HG03378 (cell line): ENCODE data around the gene MYH7.

Experiments
- ATAC-seq: cut with Tn5 transposase; IDR thresholded peaks from one replicate; pipeline ENCODE4 v1.9.1; 2021; ENCODE audit warnings: mild to moderate bottlenecking, moderate library complexity; ENCODE audit not compliant: unreplicated experiment

Gene MYH7

DNA sequence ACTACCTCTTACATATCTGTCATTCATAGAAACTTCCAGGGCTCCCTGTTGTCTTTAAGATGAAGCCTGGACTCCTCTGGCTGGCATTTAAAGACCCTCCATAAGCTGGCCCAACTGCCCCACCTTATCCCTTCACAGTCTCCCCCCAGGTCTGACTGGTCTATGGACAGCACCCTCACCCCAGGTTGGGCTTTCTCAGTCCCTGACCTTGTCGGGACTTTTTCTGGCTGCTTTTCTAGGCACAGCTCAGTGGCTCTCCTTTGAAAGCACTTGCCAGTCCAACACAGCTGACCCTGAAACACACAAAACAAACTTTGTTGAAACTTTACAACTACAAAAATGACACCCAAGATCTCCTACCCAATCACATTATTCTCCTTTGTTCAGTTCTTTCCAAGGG is 13.9 kb upstream of the MYH7 start:
- no peak for ATAC-seq

DNA sequence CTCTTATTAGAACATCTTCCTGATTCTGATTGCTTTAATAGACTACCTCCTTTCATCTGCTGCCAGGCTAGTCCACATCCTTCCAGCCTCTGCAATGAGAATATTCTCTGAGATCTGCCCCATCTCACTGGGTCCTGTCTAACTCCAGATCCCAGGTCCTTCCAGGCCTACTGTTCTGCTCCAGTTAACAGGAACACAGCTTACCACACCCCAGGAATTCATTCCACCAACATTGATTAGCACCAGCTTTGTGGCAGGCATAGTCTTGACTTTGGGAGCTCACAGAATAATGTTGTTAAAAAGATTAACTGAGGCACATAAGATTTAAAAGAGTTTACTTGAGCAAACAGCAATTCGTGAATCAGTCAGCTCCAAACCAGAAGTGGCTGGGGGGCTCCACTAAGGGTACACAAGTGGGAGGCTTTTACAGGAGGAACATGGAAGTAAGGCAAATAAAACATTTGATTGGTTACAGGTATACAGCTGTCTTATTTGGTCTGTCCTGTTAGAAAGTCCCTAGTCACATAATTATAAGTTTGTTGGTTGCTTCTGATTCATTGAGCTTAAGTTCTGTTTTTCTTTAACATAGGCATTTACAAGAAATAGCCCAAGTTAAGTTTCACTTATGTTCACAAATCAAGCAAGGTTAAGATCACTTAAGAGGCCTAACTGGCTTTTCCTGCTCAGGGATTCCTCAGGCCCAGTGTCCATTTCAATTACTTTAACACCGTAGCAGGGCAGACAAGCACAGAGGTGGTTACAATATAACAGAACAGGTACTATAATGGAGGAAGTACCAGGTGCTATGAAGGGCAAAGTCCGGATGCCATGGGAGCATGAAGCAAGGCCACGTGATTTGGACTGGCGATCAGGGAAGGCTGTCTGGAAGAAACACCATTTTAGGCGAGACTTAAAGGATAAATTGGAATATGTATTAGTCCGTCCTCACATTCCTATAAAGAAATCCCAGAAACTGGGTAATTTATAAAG is 12.2 kb upstream of the MYH7 start:
- no peak for ATAC-seq

DNA sequence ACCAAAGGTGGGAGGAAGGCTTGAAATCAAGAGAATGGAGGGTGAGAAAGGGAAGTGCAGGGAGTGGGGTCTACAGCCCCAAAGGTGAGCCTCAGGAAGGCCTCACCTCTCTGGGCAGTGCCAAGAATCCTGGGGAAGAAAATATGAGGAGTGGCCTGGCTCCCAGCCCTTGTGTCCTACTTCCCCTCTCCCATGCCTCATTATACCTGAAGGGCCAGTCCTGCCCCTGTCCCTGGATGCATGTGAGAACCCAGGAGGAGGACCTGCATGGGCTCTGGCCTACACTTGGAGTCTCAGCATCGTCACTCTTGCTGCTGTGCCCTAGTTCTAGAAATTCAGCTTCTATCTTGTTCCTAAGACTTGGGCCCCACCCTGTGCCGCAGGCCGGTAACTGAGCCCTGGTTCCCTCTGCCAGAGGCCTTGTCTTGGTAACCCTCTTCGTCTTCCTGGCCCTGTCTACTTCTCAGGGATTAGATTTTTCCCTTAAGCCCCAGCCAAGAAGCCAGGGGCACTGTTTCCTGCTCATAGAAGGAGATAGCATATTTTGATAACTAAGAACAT is 10.9 kb upstream of the MYH7 start:
- no peak for ATAC-seq

DNA sequence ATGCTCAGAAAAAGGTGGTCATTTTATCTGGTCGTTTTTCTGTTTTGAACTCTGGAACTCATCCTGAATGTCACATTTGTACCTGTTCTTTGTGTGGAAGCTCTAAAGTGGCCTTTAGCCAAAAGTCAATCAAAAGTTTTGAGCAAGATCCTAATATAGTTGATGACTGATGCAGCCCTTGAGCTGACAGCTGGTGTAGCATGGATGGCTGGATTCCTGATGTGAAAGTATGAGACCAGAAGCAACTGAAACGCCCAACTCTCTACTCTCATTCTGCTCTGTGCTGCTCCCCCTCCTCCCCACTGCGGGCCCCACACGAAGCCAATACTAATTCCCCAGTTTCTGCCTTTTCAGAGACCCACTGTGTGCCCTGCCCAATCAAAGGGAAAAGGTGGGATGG is 10.3 kb upstream of the MYH7 start:
- ATAC-seq: no peak

DNA sequence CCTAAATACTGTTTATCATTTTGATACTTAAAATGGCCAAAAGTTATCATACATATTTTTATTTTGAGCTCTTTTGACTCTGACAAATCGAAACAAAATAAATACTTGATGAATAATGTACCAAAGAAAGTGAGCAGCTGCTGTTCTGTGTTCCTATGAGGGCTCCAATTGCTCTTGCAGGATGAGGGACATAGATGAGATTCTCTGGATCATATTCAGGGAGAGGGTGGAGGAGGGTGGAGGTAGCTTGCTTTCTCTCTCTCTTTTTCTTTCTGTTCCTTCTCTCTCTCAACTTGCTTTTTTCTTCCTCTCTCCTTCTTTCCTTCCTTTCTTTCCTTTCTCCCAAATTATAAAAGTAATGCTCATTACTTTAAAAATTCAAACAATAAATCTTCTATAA is 8.9 kb upstream of the MYH7 start:
- ATAC-seq: no peak

DNA sequence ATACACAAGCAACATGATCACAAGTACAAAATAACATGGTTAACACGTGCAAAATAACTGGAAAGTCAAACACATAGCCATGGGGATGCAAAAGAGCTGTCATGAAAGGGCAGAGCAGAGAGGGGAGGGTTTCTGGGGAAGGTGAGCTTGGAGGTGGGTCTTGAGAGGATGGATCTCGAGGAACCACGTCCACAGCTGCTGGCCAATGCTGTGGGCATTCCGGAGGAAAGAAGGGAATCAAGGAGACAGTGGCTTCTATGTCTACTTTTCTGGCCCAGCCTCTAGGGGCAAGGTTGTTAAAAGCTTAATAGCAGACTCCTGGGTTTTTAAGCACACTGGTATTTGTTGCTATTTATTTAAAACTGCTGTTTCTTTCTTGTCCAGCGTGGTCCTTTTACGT is 8.4 kb upstream of the MYH7 start:
- no peak for ATAC-seq

DNA sequence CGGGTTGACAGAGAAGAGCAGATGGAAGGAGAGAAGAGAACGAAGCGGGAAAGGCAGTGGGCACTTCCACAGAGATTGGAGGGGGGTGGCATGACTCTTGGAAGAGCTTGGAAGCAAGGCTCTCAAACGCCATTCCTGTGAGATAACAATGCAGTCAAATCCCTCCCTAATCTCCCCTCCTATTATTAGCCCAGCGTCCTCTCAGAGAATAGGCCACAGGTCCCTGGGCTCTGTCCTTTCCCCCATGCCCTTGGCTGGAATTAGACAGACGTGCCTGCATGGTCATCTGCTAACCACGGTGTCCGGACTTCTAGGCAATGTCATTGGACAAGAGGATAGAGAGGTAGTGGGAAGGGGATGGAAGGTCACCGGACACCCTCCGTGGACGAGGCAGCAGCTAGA is 8.0 kb upstream of the MYH7 start:
- ATAC-seq: no peak

DNA sequence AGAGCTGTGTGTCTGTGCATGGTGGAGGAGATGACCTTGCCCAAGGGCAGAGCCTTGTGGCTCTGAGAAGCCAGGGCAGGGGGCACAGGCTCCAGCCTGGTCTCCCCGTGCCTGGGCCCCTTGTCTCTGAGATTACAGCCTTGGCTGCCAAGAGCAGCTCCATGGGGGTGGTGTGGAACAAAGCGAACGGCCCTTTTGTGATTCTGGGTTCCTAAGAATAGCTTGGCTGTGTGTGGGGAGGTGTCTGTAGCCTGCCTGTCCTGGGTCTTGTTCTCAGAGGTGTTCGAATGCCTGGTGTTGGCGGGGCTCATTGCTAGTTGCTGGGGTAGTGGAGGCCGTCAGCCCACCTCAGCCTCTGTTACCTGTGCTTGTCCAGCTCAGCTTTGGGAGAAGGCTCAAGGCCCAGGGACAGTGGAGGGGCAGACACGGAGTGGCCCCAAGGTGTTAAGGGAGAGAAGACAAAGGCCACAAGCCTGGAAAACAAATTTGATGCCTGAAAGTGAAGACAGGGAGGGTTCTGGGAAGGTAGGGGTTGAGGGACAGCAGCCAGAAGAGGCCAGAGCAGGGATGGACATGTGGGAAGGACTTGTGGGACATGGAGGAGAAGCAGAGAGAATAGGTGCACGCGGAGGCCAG is 7.4 kb upstream of the MYH7 start:
- ATAC-seq: no peak

DNA sequence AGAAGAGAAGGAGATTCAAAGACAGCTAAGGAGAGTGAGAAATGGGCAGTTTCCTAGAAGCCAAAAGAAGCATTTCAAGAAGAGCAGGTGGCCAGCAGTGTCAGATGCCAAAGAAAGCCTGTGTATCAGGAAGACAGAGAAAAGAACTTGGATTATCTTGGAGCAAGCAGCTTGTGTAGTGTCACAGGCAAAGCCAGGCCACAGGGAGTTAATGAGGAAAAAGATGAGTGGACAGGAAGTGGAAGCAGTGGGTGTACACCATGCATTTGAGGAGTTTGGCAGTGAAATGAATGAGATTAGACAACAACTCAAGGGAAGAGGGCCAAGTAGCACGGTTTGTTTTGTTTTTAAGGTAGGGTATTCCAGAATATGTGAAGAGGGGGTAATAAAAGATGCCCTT is 5.6 kb upstream of the MYH7 start:
- ATAC-seq: no peak

DNA sequence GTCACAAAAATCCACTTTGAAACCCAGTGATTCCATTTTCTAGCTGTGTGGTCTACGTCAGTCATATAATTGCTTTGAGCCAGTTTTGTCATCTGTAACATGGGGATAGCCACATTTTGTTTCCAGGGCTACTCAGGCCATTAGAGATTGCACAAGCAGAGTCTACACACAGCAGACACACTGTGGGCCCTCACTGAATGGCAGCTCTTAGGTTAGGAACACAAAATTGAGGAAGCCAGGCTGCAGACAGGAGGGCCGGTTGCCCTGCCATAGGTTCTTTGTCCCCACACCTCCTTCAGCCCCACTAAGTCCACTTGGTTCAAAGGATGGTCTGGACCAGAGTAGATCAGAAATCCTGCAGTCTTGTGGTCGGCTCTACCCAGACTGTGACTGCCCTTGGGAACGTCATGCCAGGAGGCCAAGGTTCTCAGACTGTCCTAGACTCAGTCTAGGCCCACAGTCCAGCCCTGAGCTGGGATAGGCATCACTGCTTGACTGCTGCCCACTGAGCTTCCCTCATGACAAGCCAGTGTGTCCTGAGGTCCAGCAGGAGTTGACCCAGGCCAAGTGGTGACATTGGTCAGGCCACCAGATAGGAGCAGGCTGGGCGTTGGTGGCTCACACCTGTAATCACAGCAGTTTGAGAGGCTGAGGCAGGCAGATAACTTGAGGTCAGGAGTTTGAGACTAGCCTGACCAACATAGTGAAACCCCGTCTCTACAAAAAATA is 3.8 kb upstream of the MYH7 start:
- no peak for ATAC-seq

DNA sequence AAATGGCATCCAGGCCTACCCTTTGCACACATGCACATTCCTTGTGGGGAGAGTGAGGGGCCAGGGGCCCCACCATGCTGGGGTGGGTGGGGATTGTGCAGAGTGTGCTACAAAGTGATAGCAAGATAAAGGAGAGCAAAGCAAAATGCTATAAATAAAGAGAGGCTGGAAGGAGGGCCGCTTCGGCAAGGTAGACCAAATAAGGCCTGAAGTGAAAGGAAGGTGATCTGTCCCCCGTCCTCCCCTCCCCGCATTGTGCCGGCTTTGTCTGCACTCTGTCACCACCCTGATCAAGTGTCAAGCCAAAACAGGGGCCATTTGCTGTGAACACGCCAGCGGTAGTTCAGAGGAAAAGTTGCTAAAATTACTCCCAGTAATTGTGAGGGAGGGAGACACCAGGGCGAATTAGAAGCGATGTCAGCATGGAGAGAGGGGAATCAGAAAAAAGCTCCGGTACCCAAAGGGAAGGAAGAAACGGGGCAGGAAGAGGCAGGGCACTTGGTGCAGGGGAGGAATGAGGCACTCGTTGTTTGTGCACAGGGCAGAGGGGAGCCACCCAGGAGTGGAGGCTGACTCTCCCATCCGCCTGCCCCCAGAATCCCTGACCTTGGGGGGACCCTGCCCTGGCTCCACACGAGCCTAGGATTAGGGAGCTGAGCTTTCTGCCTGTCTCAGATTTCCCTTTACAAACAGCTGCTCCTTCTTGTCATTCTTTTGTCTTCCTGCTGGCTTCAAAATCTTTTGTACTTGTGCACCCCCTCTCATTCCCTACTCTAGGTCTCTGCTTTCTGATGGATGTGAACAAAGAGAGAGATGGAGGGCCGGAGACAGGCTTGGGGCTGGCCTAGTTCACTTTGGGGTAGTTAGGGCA is 2.9 kb upstream of the MYH7 start:
- ATAC-seq: no peak

DNA sequence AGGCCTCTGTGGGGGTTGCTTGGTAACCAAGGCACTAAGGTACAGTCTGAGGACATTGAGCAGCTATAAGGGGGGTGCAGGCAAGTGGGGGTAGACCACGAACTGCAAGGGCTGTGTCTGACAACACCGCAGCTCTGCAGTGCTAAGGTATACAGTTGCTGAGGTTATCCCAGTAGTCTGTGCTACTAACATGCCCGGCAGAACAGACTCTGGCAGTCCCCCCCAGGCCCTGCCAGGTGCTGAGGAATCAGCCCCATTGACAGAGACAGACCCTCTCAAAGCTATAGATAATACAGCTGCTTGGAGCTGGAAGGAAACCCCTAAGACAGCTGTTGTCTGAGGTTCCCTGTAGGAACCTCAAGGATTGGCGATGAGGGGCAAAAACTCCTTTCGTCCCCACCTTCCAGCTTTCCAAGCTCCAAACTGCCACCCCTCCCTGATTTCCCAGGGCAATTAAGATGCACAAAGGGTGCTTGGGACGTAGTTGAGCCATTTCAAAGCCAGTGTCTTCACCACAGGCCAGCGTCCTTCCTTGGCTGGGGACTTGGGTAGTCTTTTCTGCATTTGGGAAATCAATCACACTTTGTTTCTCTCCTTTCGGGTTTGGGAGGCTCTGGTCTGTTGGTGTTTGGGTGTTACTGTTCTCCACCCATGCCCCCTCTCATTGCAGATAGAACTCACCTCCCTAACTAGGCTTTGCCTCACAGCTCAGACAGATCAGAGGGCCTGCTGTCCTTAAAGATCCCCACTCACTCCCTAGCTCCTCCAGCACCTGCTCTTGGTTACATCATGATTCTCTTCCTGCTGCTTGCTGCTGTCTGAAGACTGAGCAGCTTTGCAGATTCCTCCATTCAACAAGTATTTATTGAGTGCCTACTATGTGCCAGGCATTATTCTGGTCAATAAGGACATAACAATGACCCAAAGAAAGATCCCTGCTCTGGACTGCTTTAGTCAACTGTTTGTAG is 2.0 kb upstream of the MYH7 start:
- ATAC-seq: no peak

DNA sequence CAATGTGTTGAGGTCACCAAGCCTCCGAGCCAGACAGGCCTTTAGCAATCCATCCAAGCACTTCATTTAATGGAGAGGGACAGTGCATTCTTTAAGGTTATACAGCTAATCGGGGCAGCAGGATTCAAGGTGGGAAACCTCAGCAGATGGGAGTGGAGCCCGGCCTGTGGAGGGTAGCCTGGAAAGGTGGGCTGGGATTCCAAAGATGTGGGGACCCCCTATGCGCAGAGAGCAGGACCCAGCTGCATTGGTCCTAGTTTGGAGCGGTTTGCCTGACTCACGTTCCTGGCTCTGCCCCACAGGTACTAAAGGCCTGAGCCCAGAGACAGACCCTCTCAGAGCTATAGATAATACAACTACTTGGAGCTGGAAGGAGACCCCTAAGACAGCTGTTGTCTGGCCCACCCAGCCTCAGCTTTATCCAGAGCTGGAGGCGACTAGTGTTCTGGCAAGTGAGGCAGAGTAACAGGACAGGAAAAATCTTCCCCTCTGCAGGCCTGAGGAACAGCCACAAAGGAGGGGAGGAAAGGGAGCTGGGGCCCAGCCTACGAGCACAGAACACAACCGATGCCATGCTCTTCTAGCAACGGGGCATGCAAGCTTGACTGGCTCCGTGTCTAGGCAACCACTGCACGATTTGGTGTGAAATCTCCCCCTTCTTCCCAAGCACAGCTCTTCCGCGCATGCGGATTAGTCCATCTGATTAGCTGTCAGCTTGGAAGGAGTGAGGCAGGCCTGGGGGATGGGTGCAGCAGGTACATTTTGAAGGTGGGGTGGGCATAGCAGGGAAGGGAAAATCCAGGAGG is 1.1 kb upstream of the MYH7 start:
- no peak for ATAC-seq

DNA sequence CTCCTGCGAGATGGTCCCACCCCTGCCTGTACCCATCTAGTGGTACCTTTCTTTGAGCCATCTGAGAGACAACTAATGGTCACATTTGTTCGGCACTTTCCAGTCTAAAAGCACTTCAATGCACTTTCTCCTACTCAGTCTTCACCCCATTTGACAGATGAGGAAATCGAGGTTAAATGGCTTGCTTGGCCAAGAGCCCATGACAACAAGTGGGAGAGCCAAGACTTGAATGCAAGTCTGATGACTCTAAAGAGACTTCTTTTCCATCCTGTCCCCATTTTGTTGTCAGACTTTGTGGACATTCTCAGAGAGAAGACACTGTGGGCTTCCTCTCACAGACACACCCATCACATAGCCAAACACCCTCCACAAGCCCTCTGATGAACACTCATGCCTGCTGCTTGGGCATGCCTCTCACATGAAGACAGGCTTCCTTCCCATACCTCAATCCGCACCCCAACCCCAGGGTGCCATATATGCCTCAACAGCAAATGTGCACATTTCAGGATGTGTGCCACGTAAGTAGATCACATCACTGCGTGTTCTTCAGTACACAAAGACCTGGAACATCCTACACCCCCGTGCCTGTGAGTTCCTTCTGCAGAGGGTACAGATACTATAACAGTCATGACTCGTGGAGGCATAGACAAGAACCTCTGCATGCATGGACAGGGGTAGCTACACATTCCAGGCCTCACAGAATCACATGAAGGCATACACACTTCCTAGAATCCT is 805 bp downstream of the MYH7 start:
- ATAC-seq: no peak

DNA sequence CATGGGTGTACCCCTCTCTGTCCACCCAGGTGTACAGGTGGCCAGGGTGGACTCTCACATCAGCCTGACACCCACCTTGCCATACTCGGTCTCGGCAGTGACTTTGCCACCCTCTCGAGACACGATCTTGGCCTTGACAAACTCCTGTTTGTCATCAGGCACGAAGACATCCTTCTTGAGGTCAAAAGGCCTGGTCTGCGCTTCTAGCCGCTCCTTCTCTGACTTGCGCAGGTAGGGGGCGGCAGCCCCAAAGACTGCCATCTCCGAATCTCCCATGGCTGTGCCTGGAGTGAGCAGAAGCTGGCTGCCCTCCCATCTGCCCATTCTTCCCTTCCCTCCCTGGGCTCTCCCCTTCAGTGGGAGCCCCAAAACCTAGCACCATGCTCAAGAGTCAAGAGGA is 2.0 kb downstream of the MYH7 start:
- ATAC-seq: no peak

DNA sequence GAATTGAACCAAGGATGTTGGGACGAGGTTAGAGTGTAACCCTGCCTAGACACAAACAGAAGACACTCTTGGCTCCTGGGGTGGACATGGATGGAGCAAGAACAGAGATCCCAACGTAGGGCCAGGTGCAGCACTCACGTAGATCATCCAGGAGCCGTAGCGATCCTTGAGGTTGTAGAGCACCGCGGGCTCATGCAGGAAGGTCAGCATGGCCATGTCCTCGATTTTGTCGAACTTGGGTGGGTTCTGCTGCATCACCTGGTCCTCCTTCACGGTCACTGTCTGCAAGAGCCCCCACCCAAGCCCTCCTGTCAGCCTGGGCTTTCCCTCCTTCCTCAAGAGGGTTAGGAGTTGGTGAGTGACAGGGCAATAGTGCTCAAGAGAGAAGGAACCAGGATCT is 2.5 kb downstream of the MYH7 start:
- no peak for ATAC-seq

DNA sequence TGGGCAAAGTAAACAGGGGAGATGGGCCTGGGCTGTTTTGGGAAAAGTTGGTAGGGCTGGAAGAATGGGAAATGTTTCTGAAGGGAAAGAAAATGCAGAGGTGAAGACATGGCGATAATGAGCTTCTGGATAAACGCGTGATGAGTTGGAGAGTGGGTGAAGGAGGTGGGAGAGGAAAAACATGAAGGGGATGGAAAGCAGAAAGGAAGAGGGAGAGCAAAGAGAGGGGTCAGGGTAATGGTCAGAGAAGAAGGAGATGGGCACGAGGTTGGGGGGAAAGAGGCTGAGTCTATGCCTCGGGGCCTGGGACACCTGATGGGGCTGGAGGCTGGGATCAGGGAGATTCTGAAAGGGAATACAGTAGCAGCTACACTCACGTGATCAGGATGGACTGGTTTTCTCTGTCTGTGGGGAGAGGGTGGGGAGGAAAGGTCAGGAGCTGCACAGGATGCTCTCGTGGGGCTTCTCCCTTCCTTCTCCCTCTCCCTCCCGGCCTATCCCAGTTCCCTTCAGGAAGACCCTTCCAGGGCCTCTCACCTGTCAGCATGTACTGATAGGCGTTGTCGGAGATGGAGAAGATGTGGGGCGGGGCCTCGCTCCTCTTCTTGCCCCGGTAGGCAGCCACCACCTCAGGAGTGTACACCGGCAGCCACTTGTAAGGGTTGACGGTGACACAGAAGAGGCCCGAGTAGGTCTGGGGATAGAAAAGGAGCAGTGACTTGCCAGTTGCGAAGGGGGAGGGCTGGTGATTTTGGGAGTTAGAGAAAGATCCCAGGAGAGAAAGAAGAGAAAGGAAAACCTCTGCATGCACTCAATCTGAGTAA is 3.1 kb downstream of the MYH7 start:
- no peak for ATAC-seq
